Sigmoid colon (tissue), 7 donors: ENCODE measurements around the gene FIBCD1. TPM values are rescaled to one million over a fixed set of nuclear protein-coding genes. Genes with fewer than 3 reads are reported as not detected.

Experiments used
- DNase-seq: peaks from one replicate; pipeline ENCODE4 v3.0.0-alpha.2; 2019
- H3K27ac ChIP-seq, 4 donors: fragments of 200-600 bp; sonication (generic); one replicate each; pipeline ENCODE4 v1.5.1; 2016 to 2019; ENCODE audit warnings: mild to moderate bottlenecking in 1 of 4
- H3K27me3 ChIP-seq, 3 donors: fragments of 200-600 bp; sonication (generic); one replicate each; pipeline ENCODE4 v1.5.1; 2019; ENCODE audit warnings: mild to moderate bottlenecking in 1 of 3
- H3K36me3 ChIP-seq, 4 donors: fragments of 200-600 bp; sonication (generic); one replicate each; pipeline ENCODE4 v1.5.1; 2016 to 2019
- H3K4me1 ChIP-seq, 4 donors: fragments of 200-600 bp; sonication (generic); one replicate each; pipeline ENCODE4 v1.5.1; 2017 to 2019
- H3K4me3 ChIP-seq, 4 donors: fragments of 200-600 bp; sonication (generic); one replicate each; pipeline ENCODE4 v1.5.1; 2017 to 2019; ENCODE audit warnings: mild to moderate bottlenecking in 2 of 4, moderate library complexity in 1 of 4
- H3K9me3 ChIP-seq, 4 donors: fragments of 200-600 bp in 3 of 4; sonication (generic) in 3 of 4; one replicate each; pipeline versions ENCODE4 v1.5.1 to v1.6.1; 2013 to 2019
- EP300 ChIP-seq, 4 donors: sonication (generic); formaldehyde crosslinking; IDR thresholded peaks; one replicate each; pipeline ENCODE4 v1.6.1; 2017; ENCODE audit warnings: antibody characterized with exemption in 4 of 4
- POLR2A ChIP-seq, 2 donors: fragments of 450-650 bp; IDR thresholded peaks; one replicate each; pipeline ENCODE4 v1.6.1; 2016; ENCODE audit warnings: antibody characterized with exemption in 2 of 2, mild to moderate bottlenecking in 2 of 2, moderate library complexity in 2 of 2
- POLR2AphosphoS5 ChIP-seq, 4 donors: sonication (generic); formaldehyde crosslinking; IDR thresholded peaks; one replicate each; pipeline ENCODE4 v1.6.1; 2017; ENCODE audit warnings: antibody characterized with exemption in 4 of 4
- WGBS, 2 donors: extraction: QIAGEN DNeasy Blood & Tissue Kit; methylation state at CpG; one replicate each; pipeline ENCODE4 v1.1.7; 2013; 5-methylcytosine and 5-hydroxymethylcytosine counted together
- intact Hi-C: fragments of 100-400 bp; cut with DNase I; formaldehyde crosslinking; loops from one replicate; pipeline ENCODE4 v1.15.1; 2023
- polyA plus RNA-seq, 3 donors: library from polyadenylated mRNA; stranded (reverse); fragments of 200-250 nt; gene quantifications; one replicate each; pipeline ENCODE4 v1.2.3, GENCODE V29; 2013
- total RNA-seq, 4 donors: library from RNA; depleted of rRNA; stranded (reverse); fragments of >200 nt; gene quantifications; one replicate each; pipeline ENCODE4 v1.1.0, GENCODE V29; 2016
- TF ChIP-seq, protein P1 (sequence below), 4 experiments: fragments of 450-650 bp in 3 of 4; fragments of 200-600 bp in 1 of 4; IDR thresholded peaks; one replicate each; pipeline ENCODE4 v1.5.1; 2016 to 2019; ENCODE audit warnings: antibody characterized with exemption in 4 of 4, mild to moderate bottlenecking in 3 of 4, moderate library complexity in 2 of 4
- donor health status: healthy with polysubstance abuse.
- donor health status: Bipolar disorder and iron deficiency.
- donor health status: healthy.

FIBCD1 gene
- total and polyA plus RNA-seq, 7 donors, result 0.36 to 11.9 (median 10.6) TPM; not detected in 3

DNA sequence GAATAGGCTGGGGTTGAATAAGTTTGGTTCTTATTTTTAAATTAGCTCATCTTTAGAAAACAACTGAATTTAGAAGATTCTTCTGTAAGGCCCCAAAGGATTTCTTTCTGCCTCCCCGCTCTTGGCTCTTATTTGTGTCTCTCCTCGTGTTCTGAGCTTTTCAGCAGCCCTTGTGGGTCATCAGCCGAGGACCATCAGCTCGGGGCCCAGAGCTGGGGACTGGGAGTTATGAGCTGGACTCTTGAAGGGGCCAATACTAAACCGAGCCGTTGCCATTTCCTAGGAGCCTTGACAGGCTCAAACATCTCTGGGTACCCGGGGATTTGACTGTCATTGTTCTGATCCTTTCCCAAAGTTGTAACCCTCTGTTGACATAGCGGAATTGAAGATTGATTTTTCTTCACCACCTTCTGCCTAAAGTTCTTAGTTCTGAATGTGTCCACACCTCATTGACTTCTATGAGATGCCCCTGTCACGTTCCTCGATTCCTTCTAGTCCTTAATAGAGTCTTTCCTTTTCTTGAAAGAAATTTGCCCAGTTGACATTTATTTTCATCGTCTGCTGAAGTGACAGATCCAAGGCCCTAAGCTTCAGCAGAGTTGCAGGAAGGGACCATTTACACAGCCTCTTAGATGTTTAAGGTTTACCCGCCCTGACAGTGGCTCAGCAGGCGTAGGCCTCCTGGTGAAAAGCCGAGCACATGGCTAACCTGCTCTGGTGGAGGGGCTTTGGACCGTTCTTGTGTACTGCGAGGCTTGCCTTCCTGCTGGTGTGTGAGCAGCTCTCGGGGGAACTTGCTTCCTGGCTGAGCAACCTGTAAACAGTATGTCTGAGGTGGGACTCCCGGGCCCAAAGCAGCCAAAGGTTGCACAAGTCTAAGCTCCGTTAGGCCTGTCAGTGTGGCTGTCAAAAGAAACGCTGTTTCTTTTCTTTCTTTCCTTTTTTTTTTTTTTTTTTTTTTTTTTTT lies 80.0 kb downstream of the FIBCD1 start:
- DNase-seq, result peak; percentile 85
- TF ChIP-seq EP300 (IDR thresholded peaks at IDR 0.05) (no peak), POLR2AphosphoS5 (IDR thresholded peaks at IDR 0.05) (peak in 2 of 4 donors; percentile 22 to 39)
- 80 to 81% methylated on average over 20 of the region's 20 CpGs for WGBS, 2 donors
- Histone ChIP-seq H3K27me3 (no peaks in the 10 kb centered on the region), H3K4me3 (no peak overlapping the region), H3K9me3 (no peaks in the 10 kb centered on the region), H3K4me1 (peaks cover 0 to 84% (median 81%) of the 10 kb centered on the region in 4 donors), H3K36me3 (peaks cover 26 to 69% (median 35%) of the 10 kb centered on the region in 4 donors), H3K27ac (peak overlapping the region; percentile 82 to 95 (median 87))
- intact Hi-C loops, result loop anchor here (1.0 kb wide), 1 partner anchor 80 kb away; no protein-coding TSS in a partner anchor

DNA sequence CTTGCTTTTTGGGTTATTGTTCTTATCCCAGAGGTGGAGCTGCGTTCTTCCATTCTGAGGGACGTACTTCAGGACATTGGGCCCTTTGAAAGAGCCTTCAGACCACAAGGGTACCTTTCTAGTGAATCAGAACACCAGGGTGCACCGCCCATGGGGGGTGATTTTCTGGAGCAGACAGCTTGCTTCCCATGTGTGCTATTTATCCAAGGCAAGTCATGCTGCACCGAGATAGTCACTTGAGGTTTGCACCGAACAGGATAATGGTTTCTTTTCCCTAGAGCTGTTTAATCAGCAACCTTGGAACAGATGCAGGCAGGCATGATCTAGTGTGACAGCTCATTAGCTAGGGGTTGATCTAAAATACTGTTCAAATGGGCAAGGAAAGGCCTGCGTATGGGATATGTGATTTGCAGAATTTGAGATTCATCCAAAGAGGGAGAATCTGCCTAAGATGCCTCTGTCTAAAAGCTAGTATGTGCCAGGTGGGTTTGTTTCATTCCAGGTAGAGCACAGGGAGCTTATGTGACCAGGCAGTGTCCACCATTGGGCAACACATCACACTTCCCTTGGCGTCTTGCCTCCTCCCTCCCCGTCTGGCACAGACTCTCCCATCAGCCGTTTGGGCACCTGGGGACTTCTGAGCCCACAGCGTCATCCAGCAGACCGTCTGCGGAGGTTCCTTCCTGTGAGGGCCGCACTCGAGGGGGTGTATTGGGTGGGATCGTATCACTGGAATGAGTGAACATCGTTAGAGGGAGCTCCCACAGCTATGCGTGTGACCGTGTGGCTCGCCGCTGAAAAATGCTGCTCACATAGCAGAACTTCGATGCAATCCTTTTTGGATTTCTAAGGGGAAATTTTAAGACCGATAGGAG lies 80.9 kb downstream of the FIBCD1 start:
- peaks cover 22 to 61% (median 31%) of the 10 kb centered on the region in 4 donors for H3K36me3 ChIP-seq
- no peak for TF ChIP-seq POLR2A (IDR thresholded peaks at IDR 0.05)
- TF ChIP-seq, protein P1, sequence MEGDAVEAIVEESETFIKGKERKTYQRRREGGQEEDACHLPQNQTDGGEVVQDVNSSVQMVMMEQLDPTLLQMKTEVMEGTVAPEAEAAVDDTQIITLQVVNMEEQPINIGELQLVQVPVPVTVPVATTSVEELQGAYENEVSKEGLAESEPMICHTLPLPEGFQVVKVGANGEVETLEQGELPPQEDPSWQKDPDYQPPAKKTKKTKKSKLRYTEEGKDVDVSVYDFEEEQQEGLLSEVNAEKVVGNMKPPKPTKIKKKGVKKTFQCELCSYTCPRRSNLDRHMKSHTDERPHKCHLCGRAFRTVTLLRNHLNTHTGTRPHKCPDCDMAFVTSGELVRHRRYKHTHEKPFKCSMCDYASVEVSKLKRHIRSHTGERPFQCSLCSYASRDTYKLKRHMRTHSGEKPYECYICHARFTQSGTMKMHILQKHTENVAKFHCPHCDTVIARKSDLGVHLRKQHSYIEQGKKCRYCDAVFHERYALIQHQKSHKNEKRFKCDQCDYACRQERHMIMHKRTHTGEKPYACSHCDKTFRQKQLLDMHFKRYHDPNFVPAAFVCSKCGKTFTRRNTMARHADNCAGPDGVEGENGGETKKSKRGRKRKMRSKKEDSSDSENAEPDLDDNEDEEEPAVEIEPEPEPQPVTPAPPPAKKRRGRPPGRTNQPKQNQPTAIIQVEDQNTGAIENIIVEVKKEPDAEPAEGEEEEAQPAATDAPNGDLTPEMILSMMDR (IDR thresholded peaks at IDR 0.05), result no peak
- peak; percentile 34 to 69 (median 58) for TF ChIP-seq POLR2AphosphoS5 (IDR thresholded peaks at IDR 0.05)
- peak in 1 of 4 donors; percentile 28 for TF ChIP-seq EP300 (IDR thresholded peaks at IDR 0.05)
- 76 to 83% methylated on average over 22 of the region's 22 CpGs for WGBS, 2 donors
- intact Hi-C loops, result loop anchor here (1.0 kb wide), 1 partner anchor 79 kb away; no protein-coding TSS in a partner anchor
- no peaks in the 10 kb centered on the region for H3K27me3 ChIP-seq
- no peaks in the 10 kb centered on the region for H3K9me3 ChIP-seq
- H3K4me3 ChIP-seq, result peak overlapping the region in 1 of 4 donors; percentile 0
- peaks cover 0 to 84% (median 81%) of the 10 kb centered on the region in 4 donors for H3K4me1 ChIP-seq
- H3K27ac ChIP-seq, result peak overlapping the region; percentile 82 to 95 (median 87)
- DNase-seq, result peak; percentile 93

DNA sequence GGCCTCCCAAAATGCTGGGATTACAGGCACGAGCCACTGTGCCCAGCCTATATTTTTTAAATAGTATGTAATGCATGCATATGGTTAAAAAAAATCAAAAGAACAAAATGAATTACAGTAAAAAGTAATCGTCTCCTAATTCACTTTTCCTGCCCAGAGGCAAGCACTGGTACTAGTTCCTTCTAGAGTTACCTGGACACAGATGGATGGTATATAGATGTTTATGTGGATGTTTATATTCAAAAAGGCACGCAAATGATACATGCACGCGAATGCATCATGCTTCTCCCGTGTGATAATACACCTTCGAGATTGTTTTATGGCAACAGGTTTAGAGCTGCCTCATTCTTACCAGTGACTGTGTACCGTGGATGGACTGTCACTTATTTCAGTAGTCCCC lies 82.6 kb downstream of the FIBCD1 start:
- no peak for DNase-seq
- intact Hi-C loops, result no loop called here
- peaks cover 0 to 84% (median 79%) of the 10 kb centered on the region in 4 donors for H3K4me1 ChIP-seq
- no peak overlapping the region for H3K4me3 ChIP-seq
- H3K9me3 ChIP-seq, result no peaks in the 10 kb centered on the region
- peaks cover 17 to 49% (median 29%) of the 10 kb centered on the region in 4 donors for H3K36me3 ChIP-seq
- H3K27me3 ChIP-seq, result no peaks in the 10 kb centered on the region
- 57 to 84% methylated on average over 8 of the region's 8 CpGs for WGBS, 2 donors
- H3K27ac ChIP-seq, result peak overlapping the region in 3 of 4 donors; percentile 85 to 95 (median 89)
- TF ChIP-seq POLR2A (IDR thresholded peaks at IDR 0.05) (no peak), EP300 (IDR thresholded peaks at IDR 0.05) (no peak), POLR2AphosphoS5 (IDR thresholded peaks at IDR 0.05) (no peak)
- TF ChIP-seq, protein P1 (IDR thresholded peaks at IDR 0.05), result no peak

DNA sequence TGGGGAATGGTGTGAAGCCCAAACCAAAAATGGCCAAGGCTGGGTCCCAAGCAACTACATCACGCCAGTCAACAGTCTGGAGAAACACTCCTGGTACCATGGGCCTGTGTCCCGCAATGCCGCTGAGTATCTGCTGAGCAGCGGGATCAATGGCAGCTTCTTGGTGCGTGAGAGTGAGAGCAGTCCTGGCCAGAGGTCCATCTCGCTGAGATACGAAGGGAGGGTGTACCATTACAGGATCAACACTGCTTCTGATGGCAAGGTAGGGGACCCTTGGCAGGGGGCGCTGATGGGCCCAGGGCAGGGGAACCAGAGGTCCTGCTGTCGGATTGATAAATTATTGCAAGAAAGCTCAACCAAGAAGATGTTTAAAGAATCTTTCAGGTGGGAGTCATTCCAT lies 84.2 kb downstream of the FIBCD1 start:
- 93 to 96% methylated on average over 9 of the region's 9 CpGs for WGBS, 2 donors
- TF ChIP-seq EP300 (IDR thresholded peaks at IDR 0.05), result no peak
- TF ChIP-seq POLR2A (IDR thresholded peaks at IDR 0.05), result no peak
- TF ChIP-seq POLR2AphosphoS5 (IDR thresholded peaks at IDR 0.05), result no peak
- TF ChIP-seq, protein P1 (IDR thresholded peaks at IDR 0.05), result no peak
- Histone ChIP-seq H3K36me3 (peaks cover 17 to 44% (median 29%) of the 10 kb centered on the region in 4 donors), H3K27ac (peak overlapping the region in 3 of 4 donors; percentile 5 to 95 (median 89)), H3K9me3 (no peaks in the 10 kb centered on the region), H3K27me3 (no peaks in the 10 kb centered on the region), H3K4me1 (peaks cover 0 to 84% (median 77%) of the 10 kb centered on the region in 4 donors), H3K4me3 (no peak overlapping the region)
- DNase-seq, result peak; percentile 44
- intact Hi-C loops, result no loop called here
